Loucy (cell line): ENCODE measurements around the gene KIRREL3.

ENCODE experiments used
- H2AFZ ChIP-seq: fragments of 200-600 bp; sonication (generic); 2 replicates; pipeline ENCODE4 v1.6.0; 2016; ENCODE audit warnings: antibody characterized with exemption, mild to moderate bottlenecking, low read length, moderate library complexity
- H3F3A ChIP-seq: fragments of 200-600 bp; 2 replicates; pipeline ENCODE4 v1.6.0; 2016; ENCODE audit warnings: antibody characterized with exemption, low read depth, mild to moderate bottlenecking
- H3K27me3 ChIP-seq: fragments of 200-600 bp; sonication (generic); 2 replicates; pipeline ENCODE4 v1.6.1; 2014; ENCODE audit warnings: low read length, mild to moderate bottlenecking; ENCODE audit not compliant: insufficient read depth, poor library complexity, severe bottlenecking
- H3K36me3 ChIP-seq: fragments of 200-600 bp; sonication (generic); 2 replicates; pipeline ENCODE4 v1.6.1; 2016; ENCODE audit warnings: low read length; ENCODE audit not compliant: insufficient read depth
- H3K4me1 ChIP-seq: fragments of 200-600 bp; sonication (generic); 2 replicates; pipeline ENCODE4 v1.5.1; 2014; ENCODE audit warnings: low read length, mild to moderate bottlenecking; ENCODE audit not compliant: insufficient read depth, poor library complexity, severe bottlenecking
- H3K4me2 ChIP-seq: fragments of 200-600 bp; sonication (generic); 2 replicates; pipeline ENCODE4 v1.6.0; 2014; ENCODE audit warnings: antibody characterized with exemption, low read length, low read depth, mild to moderate bottlenecking; ENCODE audit not compliant: poor library complexity, severe bottlenecking
- H3K4me3 ChIP-seq: fragments of 200-600 bp; sonication (generic); 2 replicates; pipeline ENCODE4 v1.5.1; 2014; ENCODE audit warnings: low read length, mild to moderate bottlenecking, mixed read lengths; ENCODE audit not compliant: poor library complexity, severe bottlenecking
- H3K79me2 ChIP-seq: fragments of 200-600 bp; sonication (generic); 2 replicates; pipeline ENCODE4 v1.6.1; 2014; ENCODE audit warnings: low read length; ENCODE audit not compliant: insufficient read depth
- H3K9ac ChIP-seq: fragments of 200-600 bp; sonication (generic); 2 replicates; pipeline ENCODE4 v1.6.0; 2014; ENCODE audit warnings: mild to moderate bottlenecking, low read depth, low read length, moderate library complexity; ENCODE audit not compliant: poor library complexity, severe bottlenecking
- H3K9me2 ChIP-seq: fragments of 200-600 bp; sonication (generic); replicated peaks from 2 replicates; pipeline ENCODE4 v1.6.1; 2016; ENCODE audit warnings: low read depth, low read length, mixed read lengths
- H3K9me3 ChIP-seq: fragments of 200-600 bp; sonication (generic); 2 replicates; pipeline ENCODE4 v1.6.1; 2014; ENCODE audit warnings: mild to moderate bottlenecking, antibody characterized with exemption, low read length, low read depth; ENCODE audit not compliant: insufficient read depth
- H4K20me1 ChIP-seq: fragments of 200-600 bp; sonication (generic); 2 replicates; pipeline ENCODE4 v1.6.0; 2014; ENCODE audit warnings: antibody characterized with exemption, low read length, mild to moderate bottlenecking; ENCODE audit not compliant: insufficient read depth, poor library complexity, severe bottlenecking
- EZH2phosphoT487 ChIP-seq: fragments of 200-600 bp; IDR thresholded peaks from 2 replicates; pipeline ENCODE4 v1.6.1; 2018; ENCODE audit warnings: antibody characterized with exemption, mild to moderate bottlenecking, moderate library complexity, borderline replicate concordance
- TF ChIP-seq, protein P1 (sequence below): fragments of 200-600 bp; sonication (generic); conservative IDR thresholded peaks from 2 replicates; pipeline ENCODE4 v1.5.1; 2014; ENCODE audit warnings: mild to moderate bottlenecking, antibody characterized with exemption, low read length

The KIRREL3 gene

DNA sequence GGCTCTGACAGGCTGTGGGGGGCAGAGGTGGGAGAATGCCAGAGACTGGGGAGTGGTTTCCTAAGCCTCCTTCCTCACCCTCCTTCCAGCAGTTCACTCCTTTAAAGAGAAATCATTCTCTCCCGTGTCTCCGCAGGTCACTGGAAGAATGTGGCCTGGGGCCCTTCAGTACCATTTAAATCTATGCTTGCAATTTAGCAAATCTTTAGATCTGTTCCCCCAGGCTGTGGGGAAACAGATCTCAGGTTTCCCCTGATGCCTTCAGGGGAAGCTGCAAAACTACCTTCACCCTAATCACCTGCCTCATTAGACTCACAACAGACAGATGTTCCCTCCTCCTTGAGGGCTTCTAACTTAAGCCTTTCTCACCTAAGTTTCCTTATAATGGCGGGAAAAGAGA lies 55.3 kb downstream of the KIRREL3 start:
- no peak overlapping the region for H3K9ac ChIP-seq
- H3K36me3 ChIP-seq: no peaks in the 10 kb centered on the region
- no peaks in the 10 kb centered on the region for H3K79me2 ChIP-seq
- H3K4me3 ChIP-seq: no peak overlapping the region
- no peaks in the 10 kb centered on the region for H3K9me3 ChIP-seq
- TF ChIP-seq, protein P1, sequence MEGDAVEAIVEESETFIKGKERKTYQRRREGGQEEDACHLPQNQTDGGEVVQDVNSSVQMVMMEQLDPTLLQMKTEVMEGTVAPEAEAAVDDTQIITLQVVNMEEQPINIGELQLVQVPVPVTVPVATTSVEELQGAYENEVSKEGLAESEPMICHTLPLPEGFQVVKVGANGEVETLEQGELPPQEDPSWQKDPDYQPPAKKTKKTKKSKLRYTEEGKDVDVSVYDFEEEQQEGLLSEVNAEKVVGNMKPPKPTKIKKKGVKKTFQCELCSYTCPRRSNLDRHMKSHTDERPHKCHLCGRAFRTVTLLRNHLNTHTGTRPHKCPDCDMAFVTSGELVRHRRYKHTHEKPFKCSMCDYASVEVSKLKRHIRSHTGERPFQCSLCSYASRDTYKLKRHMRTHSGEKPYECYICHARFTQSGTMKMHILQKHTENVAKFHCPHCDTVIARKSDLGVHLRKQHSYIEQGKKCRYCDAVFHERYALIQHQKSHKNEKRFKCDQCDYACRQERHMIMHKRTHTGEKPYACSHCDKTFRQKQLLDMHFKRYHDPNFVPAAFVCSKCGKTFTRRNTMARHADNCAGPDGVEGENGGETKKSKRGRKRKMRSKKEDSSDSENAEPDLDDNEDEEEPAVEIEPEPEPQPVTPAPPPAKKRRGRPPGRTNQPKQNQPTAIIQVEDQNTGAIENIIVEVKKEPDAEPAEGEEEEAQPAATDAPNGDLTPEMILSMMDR: no peak
- TF ChIP-seq EZH2phosphoT487: no peak
- H3K9me2 ChIP-seq: no peaks in the 10 kb centered on the region
- no peak overlapping the region for H3K4me2 ChIP-seq
- H4K20me1 ChIP-seq: no peaks in the 10 kb centered on the region
- H3K4me1 ChIP-seq: no peaks in the 10 kb centered on the region
- no peaks in the 10 kb centered on the region for H3F3A ChIP-seq
- no peaks in the 10 kb centered on the region for H3K27me3 ChIP-seq
- H2AFZ ChIP-seq: no peak overlapping the region

DNA sequence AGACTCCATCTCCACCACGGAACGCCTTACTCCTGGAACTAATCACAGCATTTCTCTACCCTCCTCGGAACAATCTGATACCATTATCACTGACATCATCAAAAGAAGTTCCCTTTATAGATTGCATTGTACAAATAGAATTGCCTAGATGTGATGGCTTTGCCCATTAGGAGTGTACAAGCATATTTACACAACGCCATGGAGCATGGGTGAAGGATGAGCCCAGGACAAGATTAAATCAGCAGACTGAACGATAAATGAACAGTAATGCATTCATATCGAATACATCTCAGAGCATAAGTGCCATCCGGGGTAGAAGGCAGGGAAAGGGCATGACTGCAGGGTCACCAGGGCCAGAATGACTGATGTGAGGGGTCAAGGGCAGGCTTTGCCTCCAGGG lies 57.3 kb downstream of the KIRREL3 start:
- Histone ChIP-seq H3K4me2 (no peak overlapping the region), H3F3A (no peaks in the 10 kb centered on the region), H3K9me3 (no peaks in the 10 kb centered on the region), H3K36me3 (no peaks in the 10 kb centered on the region), H3K79me2 (no peaks in the 10 kb centered on the region), H3K4me3 (no peak overlapping the region), H3K9ac (no peak overlapping the region), H2AFZ (no peak overlapping the region), H3K4me1 (no peaks in the 10 kb centered on the region), H3K9me2 (no peaks in the 10 kb centered on the region), H3K27me3 (no peaks in the 10 kb centered on the region), H4K20me1 (no peaks in the 10 kb centered on the region)
- no peak for TF ChIP-seq EZH2phosphoT487
- TF ChIP-seq, protein P1: no peak

DNA sequence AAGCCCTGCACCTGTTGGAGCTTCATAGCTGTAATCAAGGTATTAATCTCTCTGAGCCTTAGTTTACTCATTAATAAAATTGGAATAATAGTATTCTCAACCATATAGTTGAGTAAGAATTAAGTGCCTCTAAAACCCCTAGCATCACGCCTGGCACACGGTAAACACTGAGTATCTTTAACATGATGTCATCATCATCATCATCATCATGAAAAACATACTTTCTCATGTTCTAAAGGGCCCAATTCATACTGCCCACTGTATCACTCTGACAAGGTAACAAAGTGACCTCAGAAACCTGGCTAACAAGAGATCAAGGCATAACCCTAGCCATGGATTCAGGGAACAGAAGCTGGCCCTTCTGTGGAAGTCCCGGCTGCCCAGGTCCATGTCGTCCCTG lies 58.4 kb downstream of the KIRREL3 start:
- no peak overlapping the region for H3K4me2 ChIP-seq
- no peaks in the 10 kb centered on the region for H3K36me3 ChIP-seq
- no peaks in the 10 kb centered on the region for H3K27me3 ChIP-seq
- no peak overlapping the region for H2AFZ ChIP-seq
- H3K79me2 ChIP-seq: no peaks in the 10 kb centered on the region
- no peaks in the 10 kb centered on the region for H3K9me3 ChIP-seq
- TF ChIP-seq EZH2phosphoT487: no peak
- TF ChIP-seq, protein P1: no peak
- H3K9ac ChIP-seq: no peak overlapping the region
- no peaks in the 10 kb centered on the region for H3F3A ChIP-seq
- H3K4me1 ChIP-seq: no peaks in the 10 kb centered on the region
- H3K4me3 ChIP-seq: no peak overlapping the region
- no peaks in the 10 kb centered on the region for H3K9me2 ChIP-seq
- H4K20me1 ChIP-seq: no peaks in the 10 kb centered on the region
